HG03060 (cell line): ENCODE data around the gene HEPACAM2.

Experiments used
- ATAC-seq: cut with Tn5 transposase; IDR thresholded peaks from one replicate; pipeline ENCODE4 v1.9.1; 2021; ENCODE audit warnings: low read depth, moderate number of reproducible peaks; ENCODE audit not compliant: unreplicated experiment

Gene HEPACAM2

DNA sequence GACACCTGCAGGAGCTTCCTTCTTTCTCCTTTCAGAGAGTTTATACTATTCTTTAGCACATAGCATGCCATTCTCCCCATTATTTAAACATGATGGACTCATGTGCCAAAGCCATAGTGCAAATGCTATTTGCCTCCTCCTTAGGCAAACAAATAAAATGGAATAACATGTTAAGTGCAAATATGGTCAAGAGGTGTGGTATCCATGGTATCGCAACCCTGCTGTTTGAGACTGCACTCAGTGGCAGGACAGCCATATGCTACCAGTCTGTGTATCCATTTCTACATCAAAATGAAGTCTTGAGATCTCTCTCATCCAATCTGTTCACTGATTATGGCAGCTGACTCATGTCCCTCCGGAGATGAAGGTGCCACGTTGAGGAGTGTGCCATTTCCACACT is 22.8 kb downstream of the HEPACAM2 start:
- no peak for ATAC-seq

DNA sequence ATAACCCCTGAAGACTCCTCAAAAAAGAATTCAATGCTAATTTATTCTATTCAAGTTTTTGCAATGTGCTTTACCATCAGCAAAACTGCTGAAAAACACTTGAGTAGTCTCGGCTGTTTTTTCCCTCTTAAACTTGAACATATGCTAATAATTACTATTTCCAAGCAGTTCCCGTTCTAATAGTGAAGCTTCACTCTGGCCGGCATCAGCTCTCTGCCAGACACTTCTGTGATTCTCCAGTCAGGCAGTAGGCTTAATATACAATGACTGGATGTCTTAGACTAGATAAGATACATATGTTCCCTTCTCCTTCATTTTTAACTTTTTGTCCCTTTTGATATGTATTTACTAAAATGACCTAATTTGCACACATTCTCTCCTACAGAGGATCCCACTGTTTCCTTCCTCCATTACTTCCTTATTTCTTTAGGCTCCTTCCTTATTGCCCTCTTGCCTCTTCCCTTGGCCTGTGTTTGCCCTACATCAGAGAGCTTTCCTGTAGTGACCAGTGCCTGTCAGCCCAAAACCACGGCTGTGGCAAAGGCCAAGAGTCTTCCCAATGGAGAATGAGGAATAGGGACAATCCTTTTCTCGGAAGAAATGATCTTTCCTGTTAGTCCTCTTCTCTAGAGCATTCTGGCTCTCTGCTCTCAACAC is 23.5 kb downstream of the HEPACAM2 start:
- ATAC-seq: no peak

DNA sequence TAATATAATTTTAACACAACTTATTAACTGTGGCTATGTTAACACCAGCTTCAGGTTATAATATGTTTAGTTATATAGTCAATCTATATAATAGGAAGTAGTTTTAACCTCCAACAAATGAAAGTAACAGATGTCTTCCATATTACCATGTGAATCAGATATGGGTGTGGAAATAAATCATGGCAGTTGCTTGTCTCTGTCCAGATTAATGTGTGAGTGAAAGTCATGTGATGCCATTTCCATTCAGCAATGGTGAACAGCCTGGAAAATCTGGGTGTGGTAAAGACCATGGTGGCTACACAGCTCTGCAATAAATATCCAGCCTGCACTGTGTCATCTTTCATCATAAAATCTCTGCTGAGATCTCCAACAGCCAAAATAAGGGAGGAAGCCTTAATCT is 27.8 kb downstream of the HEPACAM2 start:
- ATAC-seq: no peak

DNA sequence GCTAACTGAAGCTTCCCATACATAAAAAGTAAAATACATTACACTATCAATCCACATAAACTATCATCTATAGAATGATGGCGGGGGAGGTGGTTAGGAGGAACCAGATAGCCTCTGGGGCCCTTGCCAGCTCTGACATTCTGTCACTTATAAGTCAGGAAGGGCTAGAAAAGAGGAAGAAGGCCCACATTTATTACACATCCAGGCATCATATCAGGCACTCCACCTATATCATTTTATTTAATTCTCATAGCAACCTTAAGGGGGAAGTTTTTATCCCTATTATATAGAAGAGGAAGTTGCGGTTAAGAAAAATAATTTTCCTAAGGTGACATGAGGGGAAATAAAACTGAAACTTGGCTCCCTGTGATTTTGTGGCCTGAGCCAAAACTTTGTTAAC is 29.9 kb downstream of the HEPACAM2 start:
- no peak for ATAC-seq

DNA sequence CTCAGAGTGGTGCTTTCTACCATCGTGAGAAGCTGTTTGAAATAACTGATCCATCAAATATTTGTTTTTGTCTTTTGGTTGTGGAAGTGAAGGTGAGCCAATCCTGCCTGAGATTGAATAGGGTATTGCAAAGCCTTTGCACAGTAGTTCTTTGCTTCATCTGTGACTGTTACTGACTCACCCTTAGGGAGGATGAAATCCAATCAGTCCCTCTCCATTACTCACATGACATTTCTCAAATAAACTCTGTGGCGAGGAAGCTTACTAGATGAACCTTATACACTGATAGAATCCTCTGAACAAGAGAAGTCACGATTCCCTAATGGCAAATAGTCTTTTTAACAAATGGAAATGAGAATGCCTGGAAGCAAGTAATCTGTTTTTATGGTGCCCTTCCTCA is 31.9 kb downstream of the HEPACAM2 start:
- ATAC-seq: no peak

DNA sequence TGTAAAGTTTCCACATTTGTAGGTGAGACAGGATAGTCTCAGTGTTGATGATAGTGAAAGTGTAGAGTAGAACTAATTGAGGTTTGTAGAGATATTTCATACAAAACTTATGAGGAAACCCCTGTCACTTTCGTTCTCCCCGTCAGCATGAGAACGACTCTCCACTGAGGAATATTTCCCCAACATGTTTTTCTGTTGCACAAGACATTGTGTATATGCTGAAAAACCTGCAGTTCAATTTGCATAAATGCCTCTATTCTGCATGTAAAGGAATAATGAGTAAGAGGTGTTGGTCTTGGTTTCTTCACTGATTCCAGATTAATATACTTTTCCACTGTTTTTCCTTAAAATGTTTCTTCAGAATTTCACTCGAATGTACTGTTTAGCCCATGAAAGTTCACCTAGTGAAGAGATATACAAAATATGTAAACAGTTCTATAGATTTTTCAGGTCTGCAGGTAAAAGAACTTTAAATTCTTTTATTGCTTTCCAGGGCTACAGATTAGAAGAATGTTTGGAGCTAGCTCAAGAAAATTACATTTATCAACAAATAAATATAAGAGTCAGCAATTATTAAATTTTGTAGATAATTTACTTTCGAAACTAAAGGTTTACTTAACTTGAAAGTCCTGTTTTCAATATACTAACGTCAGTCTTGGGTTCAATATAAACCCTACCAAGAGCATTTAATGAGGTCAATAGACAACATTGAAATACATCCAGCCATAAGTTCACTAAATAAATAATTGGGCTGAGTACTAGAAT is 37.2 kb downstream of the HEPACAM2 start:
- ATAC-seq: no peak

DNA sequence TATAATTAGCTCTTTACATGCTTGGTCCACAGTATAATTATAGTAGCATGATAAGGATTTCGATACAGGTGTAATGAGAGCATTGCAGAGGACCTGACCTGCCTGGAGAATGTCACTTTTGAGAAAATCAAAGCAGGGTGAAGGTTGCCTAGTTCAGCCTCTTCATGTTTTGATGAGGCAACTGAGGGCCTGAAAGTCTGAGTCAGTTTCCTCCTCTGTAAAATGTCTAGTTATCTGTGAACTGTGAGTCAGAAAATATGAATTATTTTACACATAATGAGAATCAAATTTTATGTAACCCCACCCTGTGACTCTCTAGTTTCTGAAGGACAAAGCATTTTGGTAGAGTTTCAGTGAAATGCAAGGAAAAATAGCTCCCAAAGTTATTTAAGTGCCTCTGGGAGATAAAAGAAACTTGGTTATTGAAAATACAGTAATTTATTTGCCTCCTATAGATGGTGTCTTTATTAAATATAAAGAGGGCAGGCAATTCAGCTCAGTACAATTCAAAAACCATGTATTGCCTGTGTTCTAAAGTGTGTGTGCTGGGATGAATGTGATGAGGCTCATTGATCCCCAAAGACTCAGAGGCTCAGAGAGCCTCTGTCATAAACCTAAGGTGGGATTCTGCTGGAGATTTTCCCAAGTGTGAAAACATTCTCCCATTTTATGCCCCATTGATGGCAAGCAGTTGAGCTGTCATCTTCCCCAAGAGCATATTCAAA is 40.8 kb downstream of the HEPACAM2 start:
- no peak for ATAC-seq

DNA sequence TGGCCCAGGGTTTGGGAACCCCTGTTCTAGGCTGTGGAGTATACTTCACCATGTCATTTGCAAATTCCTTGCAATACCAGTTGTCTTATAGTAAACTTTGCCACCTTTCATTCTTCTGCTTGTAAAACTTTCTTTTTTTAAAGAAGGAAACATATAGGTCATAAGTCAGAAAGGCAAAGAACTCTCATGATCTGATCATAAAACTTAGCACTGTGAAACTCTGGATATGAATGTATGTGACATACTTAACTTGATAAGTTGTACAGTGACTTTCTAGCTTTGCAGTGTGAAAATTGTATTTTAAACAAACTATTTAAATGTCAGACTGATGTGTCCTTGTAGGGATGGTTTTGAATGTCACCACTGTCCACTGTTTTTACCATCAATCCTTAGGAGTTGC is 47.1 kb downstream of the HEPACAM2 start:
- ATAC-seq: no peak

DNA sequence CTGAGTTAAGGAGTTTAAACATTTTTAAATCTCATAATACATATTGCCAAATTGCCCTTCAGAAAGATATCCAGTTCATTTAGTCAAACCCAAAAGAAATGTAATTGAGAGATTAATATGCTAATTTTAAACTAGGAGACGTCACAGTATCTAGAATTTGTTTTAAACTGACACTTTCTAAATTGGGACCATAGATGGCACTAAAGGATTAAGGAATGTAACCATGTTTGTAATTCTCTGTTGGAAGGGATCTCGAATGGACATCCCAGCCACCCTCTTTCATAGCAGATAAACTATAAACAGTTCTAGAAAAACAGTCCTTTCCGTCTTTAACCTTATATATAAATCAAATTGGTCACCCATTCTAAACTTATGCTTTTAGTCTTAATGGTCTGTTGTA is 48.1 kb downstream of the HEPACAM2 start:
- no peak for ATAC-seq

DNA sequence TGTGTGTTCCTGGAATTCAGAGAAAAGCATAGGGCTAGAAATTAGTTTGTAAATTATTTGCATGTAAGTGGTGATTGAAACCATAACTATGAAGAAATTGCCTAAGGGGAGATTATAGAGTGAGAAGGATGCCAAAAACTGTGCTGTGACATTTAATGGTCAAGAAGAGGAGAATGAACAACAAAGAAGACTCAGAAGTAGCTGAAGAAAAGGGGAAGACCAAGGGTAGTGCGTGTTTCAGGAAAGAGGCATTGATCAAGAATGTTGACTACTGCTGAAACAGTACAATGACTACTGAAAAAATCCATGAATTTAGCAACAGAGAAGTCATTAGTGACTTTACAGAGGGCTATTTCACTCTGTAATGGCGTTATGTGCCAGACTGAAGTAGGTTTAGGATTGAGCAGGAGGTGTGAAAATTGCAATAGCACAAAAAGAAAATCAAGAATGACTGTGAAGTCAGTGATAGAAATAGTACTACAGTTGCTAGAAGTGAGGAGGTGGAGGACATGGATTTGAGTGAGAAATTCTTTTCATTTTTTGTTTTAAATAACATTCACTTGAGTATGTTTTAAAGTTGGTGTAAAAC is 49.2 kb downstream of the HEPACAM2 start:
- no peak for ATAC-seq

DNA sequence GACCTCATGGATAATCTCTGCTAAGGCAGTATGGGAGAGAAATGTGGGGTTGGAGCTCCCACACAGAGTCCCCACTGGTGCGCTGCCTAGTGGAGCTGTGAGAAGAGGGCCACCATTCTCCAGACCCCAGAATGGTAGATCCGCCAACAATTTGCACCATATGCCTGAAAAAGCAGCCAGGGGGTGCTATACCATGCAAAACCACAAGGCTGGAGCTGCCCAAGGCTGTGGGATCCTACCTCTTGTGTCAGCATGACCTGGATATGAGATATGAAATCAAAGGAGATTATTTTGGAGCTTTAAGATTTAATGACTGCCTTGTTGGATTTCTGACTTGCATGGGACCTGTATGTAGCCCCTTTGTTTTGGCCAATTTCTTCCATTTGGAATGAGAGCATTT is 51.0 kb downstream of the HEPACAM2 start:
- no peak for ATAC-seq

DNA sequence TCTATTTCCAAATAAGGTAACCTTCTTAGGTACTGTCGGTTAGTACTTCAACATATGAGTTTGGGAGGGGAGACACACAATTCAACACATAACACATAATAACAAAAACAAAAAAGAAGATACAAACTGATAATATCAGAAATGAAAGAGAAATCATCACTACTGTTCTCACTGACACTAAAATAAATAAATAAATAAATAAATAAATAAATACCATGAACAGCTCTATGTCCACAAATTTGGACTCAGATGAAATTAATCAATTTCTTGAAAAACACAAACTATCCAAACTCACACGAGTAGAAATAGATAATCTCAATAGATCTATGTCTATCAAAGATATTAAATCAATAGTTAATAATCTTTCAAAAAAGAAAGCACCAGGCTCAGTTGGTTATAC is 53.6 kb downstream of the HEPACAM2 start:
- ATAC-seq: no peak

DNA sequence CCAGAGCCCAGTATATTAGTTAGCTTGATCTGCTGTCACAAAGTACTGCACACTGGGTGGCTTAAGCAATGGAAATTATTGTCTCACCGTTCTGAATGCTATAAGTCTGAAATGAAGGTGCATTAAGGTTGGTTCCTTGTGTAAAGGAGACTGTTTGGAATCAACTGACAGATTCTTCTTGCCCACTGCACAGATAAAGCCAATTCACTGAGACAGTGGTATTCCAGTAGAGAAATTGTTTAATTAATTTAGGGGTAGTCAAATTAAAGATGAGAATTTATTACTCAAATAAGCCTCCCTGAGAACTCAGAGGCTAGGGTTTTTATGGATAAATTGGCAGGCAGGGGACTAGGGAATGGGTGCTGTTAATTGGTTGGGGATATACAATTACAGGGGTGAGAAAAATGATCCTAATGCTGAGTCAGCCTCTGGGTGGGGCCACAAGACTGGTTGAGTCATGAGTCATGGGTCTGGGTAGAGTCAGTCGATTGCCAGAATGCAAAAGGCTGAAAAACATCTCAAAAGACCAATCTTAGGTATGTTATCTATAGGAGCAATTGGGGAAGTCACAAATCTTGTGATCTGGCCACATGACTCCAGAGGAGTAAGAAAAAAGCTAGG is 54.6 kb downstream of the HEPACAM2 start:
- no peak for ATAC-seq

DNA sequence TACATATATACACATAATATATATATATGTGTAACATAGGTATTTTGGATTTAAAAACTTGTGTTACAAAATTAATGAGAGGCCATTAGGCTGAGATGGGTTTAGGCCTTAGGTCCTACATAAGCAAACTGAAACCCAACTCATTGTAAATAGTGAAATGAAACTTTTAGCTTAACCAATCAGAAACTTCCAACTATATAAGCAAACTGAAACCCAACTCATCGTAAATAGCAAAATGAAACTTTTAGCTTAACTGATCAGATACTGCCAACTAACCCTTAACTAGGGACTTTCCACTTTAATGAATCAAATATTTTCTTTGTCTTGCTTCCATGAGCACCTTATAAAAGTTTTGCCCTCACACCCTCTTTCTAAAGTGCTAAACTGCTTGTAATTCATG is 60.8 kb downstream of the HEPACAM2 start:
- peak; percentile 99 for ATAC-seq

DNA sequence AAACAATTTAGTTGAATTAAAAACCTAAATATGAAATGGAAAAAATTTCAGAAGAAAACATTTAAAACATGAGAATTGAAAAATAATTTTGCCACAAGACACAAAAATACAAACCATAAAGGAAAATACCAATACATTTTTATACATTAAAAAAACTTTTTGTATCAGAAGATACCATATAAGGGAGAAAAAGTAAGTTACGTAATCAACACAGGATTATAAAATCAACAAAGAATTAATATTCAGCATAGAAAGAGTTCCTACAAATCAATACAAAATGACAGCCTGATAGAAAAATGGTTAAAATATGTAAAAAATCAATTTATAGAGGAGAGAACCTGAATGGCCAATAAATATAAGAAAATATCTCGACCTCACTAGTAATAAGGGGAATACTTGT is 61.5 kb downstream of the HEPACAM2 start:
- ATAC-seq: no peak

DNA sequence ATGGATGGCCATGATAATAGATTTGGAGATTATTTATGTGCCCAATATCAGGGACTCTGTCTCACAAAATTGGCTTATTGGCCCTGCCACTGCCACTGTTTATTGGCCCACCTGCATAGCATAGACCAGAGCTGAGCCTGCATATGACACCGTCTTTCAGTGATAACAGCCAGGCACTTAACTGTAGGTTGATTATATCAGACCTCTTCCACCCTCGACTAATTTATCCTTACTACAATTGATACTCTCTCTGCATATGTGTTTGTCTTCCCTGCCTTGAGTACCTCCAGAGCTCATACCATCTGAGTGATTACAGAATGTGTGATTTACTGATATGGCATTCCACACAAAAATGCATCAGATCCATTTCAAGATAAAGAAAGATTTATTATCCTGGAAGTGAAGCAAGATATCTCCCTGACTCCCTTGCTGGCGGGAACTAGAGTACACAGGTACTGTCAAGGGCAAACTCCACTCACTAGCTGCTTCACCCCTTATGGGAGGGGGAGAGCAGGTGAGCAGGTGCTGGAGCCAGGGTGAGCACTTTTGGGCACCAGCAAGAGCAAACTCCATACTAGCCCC is 65.0 kb downstream of the HEPACAM2 start:
- no peak for ATAC-seq

DNA sequence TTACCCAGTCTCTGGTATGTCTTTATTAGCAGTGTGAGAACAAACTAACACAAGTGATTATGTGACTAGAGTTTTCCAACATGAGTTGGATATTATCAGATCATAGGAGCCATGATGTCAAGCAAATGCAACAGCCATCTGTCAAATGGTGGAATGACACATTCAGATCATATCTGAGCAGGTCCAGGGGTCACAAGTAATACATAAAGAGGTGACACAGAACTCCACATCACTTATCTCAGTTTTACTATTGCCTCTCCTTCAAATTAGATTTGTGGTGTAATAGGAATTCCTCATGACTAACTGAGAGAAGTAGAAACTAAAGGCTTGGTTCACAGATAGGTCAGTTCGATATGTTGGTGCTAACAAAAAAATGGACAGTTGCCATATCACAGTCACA is 65.9 kb downstream of the HEPACAM2 start:
- no peak for ATAC-seq

DNA sequence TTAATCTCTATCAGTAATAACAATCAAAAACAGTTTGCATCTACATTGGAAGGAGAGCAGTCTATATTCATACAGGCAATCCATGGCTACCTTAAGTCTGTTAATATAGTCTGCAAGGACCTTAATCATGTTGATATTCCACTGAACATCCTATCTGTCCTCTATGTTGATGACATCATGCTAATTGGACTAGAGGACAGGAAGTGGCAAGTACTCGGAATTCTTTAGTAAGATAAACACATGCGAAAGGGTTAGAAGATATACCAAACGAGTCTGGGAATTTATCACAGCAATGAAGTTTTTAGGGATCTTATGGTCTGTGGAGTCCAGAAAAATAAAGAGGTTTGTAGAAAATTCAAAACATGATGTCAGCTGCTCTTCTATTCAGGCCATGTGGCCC is 66.8 kb downstream of the HEPACAM2 start:
- ATAC-seq: no peak

DNA sequence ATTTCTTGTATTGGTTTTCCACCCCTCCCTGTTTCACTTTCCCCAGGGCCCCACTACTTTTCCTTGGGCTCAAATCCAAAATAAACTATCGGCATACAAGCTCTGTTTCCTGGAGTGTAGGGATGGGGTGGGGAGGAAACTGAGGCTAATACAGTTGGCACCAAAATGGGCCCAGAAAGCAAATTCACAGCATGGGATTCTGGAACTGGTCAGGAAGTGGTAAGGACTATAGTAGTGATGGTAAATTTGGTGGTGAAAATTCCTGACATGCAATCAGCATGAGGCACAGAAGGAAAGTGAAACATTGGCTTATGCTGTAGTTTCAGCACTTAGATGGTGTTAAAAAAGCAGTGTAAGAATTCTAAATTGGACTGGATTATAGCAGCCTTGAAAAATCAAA is 69.4 kb downstream of the HEPACAM2 start:
- ATAC-seq: no peak

DNA sequence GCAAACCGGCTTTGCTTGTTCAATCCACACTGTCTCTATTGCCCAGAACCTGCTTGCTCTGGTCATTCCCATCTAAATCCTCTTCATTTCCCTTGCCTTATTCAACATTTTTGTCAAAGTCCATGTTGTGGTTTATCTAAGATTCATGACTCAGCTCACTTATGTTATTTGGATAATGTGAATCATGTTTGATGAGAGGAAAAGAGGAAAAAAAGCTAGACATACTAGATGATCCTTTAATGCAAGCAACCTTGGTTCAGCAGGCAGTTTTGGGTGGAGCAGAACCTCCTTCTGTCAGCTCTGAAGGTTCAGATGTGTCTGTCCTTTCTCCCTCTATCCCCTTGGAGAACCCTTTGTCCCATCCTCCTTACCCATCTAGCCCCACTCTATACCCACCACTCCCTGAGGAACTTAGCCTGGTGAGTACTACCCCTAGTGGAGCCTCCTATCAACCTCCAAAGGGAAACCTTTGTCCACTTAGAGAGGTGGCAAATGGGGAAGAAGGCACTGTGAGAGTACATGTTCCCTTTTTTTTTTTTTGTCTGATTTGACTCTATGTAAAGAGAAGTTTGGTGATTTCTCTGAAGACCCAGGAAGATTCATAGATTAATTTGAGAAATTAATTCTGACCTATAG is 76.0 kb downstream of the HEPACAM2 start:
- ATAC-seq: no peak
